BJ (cell line): Measurements from ENCODE around the gene AMMECR1L. TPM values are rescaled to one million over a fixed set of nuclear protein-coding genes. Genes with fewer than 3 reads are reported as not detected.
"Not testable (repeated sequence)": the region's sequence is repeated elsewhere in the genome, so short reads cannot be mapped to it uniquely, and the experiment has no call there.

Source experiments
- CTCF ChIA-PET: fragments of 350-600 bp; formaldehyde crosslinking; extraction: SDS; loops from one replicate; lab custom pipeline; 2021; ENCODE audit warnings: antibody characterized with exemption, inconsistent platforms; lab: Yijun Ruan, JAX
- POLR2A ChIA-PET: fragments of 300-600 bp; sonication (Branson Sonifier 250); formaldehyde crosslinking; extraction: SDS; loops from one replicate; lab custom pipeline; 2021; ENCODE audit warnings: antibody characterized with exemption; lab: Charles Lee
- DNase-seq: peaks from one replicate; pipeline ENCODE4 v3.0.0-alpha.2; 2011; ENCODE audit warnings: low read depth
- H3K27me3 ChIP-seq: 2 replicates; pipeline ENCODE4 v1.6.0; 2011; ENCODE audit warnings: low read length; ENCODE audit not compliant: control insufficient read depth, insufficient read depth
- H3K36me3 ChIP-seq: 2 replicates; pipeline ENCODE4 v1.5.1; 2011; ENCODE audit warnings: low read length; ENCODE audit not compliant: control insufficient read depth, insufficient read depth
- H3K4me3 ChIP-seq: 2 replicates; pipeline ENCODE4 v1.5.1; 2011; ENCODE audit warnings: low read depth, mild to moderate bottlenecking, control low read depth, low read length
- polyA plus RNA-seq: library from polyadenylated mRNA; depleted of rRNA; stranded (reverse); fragments of >200 nt; gene quantifications from 2 replicates; pipeline ENCODE4 v1.2.3, GENCODE V29; 2011
- TF ChIP-seq, protein P1 (sequence below): IDR thresholded peaks from 2 replicates; pipeline ENCODE4 v1.5.1; 2011; ENCODE audit warnings: low read depth, mild to moderate bottlenecking, control low read depth, inconsistent platforms, low read length, moderate library complexity; ENCODE audit not compliant: insufficient read depth

The AMMECR1L gene
- polyA plus RNA-seq, 1 experiment: 15.1 TPM

DNA sequence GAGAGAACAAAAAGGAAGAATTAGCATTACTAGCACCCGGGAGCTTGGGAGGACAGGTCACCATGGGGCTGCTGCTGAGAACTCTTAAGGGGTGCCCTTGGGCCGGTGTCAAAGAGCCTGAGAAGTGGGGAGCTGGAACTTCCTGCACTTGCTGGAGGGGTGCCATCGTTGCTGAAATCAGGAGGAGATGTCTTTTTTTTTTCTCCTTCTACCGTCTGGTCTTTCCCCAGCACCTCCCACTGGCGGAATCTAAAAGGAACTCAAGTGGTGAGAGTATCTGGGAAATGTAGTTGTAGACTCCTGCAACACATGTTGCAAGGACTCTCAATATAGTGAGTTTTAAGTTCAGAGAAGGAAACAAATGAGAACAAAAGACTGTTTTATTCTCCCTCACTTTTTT, 6.1 kb upstream of the AMMECR1L start:
- Histone ChIP-seq H3K36me3 (no peaks in the 10 kb centered on the region), H3K27me3 (no peaks in the 10 kb centered on the region), H3K4me3 (no peak overlapping the region)
- DNase-seq: no peak
- CTCF ChIA-PET: interaction anchor here (0.6 kb wide), 1 partner anchor 37 kb away, joined by 3 read pairs; no protein-coding TSS in a partner anchor
- POLR2A ChIA-PET: no interaction called here
- TF ChIP-seq, protein P1, sequence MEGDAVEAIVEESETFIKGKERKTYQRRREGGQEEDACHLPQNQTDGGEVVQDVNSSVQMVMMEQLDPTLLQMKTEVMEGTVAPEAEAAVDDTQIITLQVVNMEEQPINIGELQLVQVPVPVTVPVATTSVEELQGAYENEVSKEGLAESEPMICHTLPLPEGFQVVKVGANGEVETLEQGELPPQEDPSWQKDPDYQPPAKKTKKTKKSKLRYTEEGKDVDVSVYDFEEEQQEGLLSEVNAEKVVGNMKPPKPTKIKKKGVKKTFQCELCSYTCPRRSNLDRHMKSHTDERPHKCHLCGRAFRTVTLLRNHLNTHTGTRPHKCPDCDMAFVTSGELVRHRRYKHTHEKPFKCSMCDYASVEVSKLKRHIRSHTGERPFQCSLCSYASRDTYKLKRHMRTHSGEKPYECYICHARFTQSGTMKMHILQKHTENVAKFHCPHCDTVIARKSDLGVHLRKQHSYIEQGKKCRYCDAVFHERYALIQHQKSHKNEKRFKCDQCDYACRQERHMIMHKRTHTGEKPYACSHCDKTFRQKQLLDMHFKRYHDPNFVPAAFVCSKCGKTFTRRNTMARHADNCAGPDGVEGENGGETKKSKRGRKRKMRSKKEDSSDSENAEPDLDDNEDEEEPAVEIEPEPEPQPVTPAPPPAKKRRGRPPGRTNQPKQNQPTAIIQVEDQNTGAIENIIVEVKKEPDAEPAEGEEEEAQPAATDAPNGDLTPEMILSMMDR: no peak

GRCh38 chr2:127890756-127891155, 5.0 kb upstream of the AMMECR1L start:
- H3K36me3 ChIP-seq, POLR2A ChIA-PET, CTCF ChIA-PET, H3K27me3 ChIP-seq, H3K4me3 ChIP-seq, DNase-seq: not testable (repeated sequence)

- POLR2A ChIA-PET: interaction anchor here (0.6 kb wide), 1 partner anchor 220 kb away, joined by 7 read pairs; no protein-coding TSS in a partner anchor
- H3K27me3 ChIP-seq: no peaks in the 10 kb centered on the region
- CTCF ChIA-PET: no interaction called here
These were observed 3.0 kb upstream of the AMMECR1L start for GRCh38 chr2:127888772-127889171.

DNA sequence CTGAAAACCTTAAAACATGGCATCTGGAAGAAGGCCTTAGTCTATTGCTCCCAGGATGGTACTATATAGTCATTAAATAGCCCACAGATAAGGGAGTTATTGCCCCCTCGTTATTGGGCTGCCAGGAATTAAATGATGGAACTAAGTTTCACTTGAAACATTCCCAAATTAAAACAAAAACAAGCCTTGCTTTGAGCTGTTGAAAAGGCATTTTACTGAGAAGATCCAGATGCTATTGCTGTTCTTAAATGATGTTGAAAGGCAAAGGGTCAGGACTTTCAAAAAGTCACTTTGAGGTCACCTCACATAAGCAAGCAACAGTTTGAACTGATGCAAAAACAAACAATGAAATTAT, 2.0 kb upstream of the AMMECR1L start:
- Histone ChIP-seq H3K27me3 (no peaks in the 10 kb centered on the region), H3K4me3 (no peak overlapping the region), H3K36me3 (no peaks in the 10 kb centered on the region)
- DNase-seq: no peak
- TF ChIP-seq, protein P1: no peak
- POLR2A ChIA-PET: no interaction called here
- CTCF ChIA-PET: interaction anchor here (0.7 kb wide), 1 partner anchor 11 kb away, joined by 3 read pairs; no protein-coding TSS in a partner anchor

More at GRCh38 chr2:127888772-127889171, 3.0 kb upstream of the AMMECR1L start:
- TF ChIP-seq, protein P1: no peak
- Histone ChIP-seq H3K4me3 (no peak overlapping the region), H3K36me3 (no peaks in the 10 kb centered on the region)
- DNase-seq: no peak

DNA sequence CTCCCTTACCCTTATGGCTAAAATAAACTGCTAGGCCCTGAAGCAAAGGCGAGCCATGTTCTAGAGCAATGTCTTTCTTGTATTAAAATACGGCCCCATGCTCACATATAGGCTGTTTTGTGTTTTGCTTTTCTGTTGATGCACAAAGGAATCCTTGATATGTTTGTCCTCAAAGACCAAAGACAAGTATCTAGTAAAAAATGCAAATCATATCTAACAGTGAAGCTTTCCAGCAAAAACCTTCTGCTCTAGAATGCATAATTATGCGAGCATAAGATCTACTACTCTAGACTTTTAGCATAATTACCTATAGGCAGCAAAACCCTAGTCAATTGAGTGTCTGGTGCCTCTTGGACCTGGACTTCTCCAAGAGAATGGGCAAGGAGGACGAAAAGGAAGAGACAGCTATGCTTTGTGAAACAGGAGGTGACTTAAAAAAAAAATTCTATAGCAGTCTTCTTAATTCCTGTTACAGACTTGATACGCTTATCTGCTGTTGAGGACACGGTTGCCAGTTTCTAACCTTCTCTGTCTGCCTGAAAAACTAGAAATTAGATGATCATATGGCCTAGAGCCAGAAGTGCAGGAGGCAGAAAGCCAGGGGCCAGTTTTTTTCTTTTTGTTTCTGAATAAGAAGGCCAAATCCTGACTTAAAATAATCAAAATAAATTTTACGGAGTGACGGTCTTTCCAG, 1.5 kb upstream of the AMMECR1L start:
- Histone ChIP-seq H3K36me3 (peaks cover 1% of the 10 kb centered on the region; the same call in 1 of the 2 replicates), H3K4me3 (peak overlapping the region; percentile 21), H3K27me3 (no peaks in the 10 kb centered on the region)
- ChIA-PET CTCF (interaction anchor here (0.7 kb wide), 1 partner anchor 12 kb away, joined by 3 read pairs; no protein-coding TSS in a partner anchor), POLR2A (no interaction called here)
- DNase-seq: no peak
- TF ChIP-seq, protein P1: no peak

DNA sequence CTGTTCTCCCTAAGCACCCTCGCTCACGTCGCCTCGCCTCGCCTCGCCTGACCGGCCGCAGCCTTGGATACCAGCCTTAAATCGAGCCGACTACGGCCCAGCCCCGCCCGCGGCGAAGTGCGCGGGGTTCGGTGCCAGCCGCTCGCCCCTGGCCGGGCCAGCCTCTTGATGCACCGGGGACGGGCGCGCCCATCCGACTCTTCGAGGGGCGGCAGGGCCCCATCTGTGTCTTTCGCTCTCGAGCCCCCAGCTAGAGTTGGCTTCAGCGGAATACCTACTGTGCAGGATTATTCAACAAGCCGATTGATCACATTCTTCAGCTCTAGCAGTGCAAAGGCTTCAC, 808 bp upstream of the AMMECR1L start:
- CTCF ChIA-PET, H3K27me3 ChIP-seq, H3K36me3 ChIP-seq, DNase-seq, POLR2A ChIA-PET: not testable (repeated sequence)
- peak overlapping the region; percentile 65 for H3K4me3 ChIP-seq

GRCh38 chr2:127884861-127885740, 655 bp downstream of the AMMECR1L start:
- H3K36me3 ChIP-seq, CTCF ChIA-PET, POLR2A ChIA-PET, H3K27me3 ChIP-seq, DNase-seq: not testable (repeated sequence)
- peak overlapping the region; percentile 46 for H3K4me3 ChIP-seq
